GM19468 (cell line): Measurements from ENCODE around the gene PRDM11.

ENCODE experiments used
- ATAC-seq: cut with Tn5 transposase; IDR thresholded peaks from one replicate; pipeline ENCODE4 v1.9.1; 2021; ENCODE audit warnings: mild to moderate bottlenecking, moderate library complexity, moderate number of reproducible peaks; ENCODE audit not compliant: unreplicated experiment; ENCODE audit errors: extremely low read depth

The PRDM11 gene

DNA sequence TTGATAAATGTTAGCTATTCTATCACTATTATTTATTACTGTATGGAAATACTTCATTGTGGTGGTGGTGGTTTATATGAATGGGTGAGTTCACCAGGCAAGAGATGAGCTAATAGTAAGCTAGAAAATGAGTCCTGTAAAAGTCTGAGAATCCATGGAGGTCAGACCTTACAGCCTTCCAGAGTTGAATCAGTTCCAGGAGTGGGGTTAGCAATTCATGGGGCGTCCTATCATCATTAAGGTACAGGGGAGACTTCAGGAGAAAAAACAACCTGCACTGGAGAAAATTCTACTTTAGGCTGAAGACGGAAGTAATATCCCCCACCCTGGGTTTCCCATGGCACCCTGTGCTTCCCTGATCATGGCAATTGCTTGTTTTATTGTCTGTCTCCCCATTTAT is 133.2 kb downstream of the PRDM11 start:
- no peak for ATAC-seq

DNA sequence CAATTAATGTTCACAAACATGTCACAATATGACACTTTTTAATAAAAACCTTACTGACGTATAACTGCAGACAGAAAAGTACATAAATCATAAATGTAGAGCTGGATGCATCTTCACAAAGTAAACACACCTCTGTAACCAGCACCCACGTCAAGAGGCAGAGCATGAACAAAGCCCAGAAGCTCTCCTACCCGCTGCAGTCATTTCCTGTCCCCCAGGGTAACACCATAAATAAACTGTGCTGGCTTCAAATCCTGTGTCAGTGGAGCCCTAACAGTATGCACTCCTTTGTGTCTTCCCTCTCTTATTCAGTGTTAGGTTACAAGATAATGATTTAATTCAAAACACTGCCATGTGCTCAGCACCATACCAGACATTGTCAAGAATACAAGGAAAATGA is 134.0 kb downstream of the PRDM11 start:
- no peak for ATAC-seq

DNA sequence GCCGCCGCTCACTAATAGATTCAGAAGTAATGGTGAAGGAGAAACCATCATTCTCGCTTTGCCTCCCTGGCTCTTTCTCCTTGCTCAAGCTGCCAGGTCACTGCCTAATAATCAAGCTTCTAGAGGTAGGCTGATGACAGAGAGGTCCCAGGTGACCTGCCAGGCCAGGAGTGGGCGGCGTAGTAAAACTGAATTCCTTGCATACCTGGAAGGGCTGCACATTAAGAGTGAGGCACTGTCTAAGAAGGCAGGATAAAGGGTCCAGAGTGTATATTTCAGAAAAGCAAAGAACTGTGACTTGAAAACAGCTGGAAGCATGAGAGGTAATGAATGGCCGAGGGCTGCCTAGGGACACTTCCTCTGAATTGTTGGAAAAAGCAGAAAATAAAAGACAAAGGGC is 135.6 kb downstream of the PRDM11 start:
- no peak for ATAC-seq
